Glutamatergic neuron (in vitro differentiated cells): ENCODE measurements around the gene ARHGEF4. TPM values are rescaled to one million over a fixed set of nuclear protein-coding genes. Genes with fewer than 3 reads are reported as not detected.

Experiments used
- DNase-seq: peaks from one replicate; pipeline ENCODE4 v3.0.0; 2022
- H3K27ac Mint-ChIP-seq: one replicate; pipeline ENCODE4 v1.8.0; 2020; ENCODE audit warnings: mild to moderate bottlenecking, mixed read lengths, inconsistent platforms; ENCODE audit not compliant: unreplicated experiment
- H3K27me3 Mint-ChIP-seq: one replicate; pipeline ENCODE4 v1.8.0; 2020; ENCODE audit warnings: mild to moderate bottlenecking, moderate library complexity, mixed read lengths, inconsistent platforms; ENCODE audit not compliant: unreplicated experiment
- H3K36me3 Mint-ChIP-seq: one replicate; pipeline ENCODE4 v1.8.0; 2020; ENCODE audit warnings: mild to moderate bottlenecking, mixed read lengths, inconsistent platforms; ENCODE audit not compliant: unreplicated experiment
- H3K4me1 Mint-ChIP-seq: one replicate; pipeline ENCODE4 v1.8.0; 2020; ENCODE audit warnings: mild to moderate bottlenecking, low read depth, mixed read lengths, inconsistent platforms; ENCODE audit not compliant: unreplicated experiment
- H3K4me3 Mint-ChIP-seq: one replicate; pipeline ENCODE4 v1.8.0; 2020; ENCODE audit warnings: mild to moderate bottlenecking, mixed read lengths, inconsistent platforms; ENCODE audit not compliant: unreplicated experiment
- H3K9me3 Mint-ChIP-seq: one replicate; pipeline ENCODE4 v1.8.0; 2020; ENCODE audit warnings: mild to moderate bottlenecking, moderate library complexity, mixed read lengths, inconsistent platforms; ENCODE audit not compliant: unreplicated experiment
- total RNA-seq: library from RNA; stranded (reverse); fragmentation: NEBNext Ultra II Directional; extraction: Animal tissue kit (Norgen Biotek cat#: 25700); gene quantifications from one replicate; pipeline ENCODE4 v1.2.1, GENCODE V29; 2021; ENCODE audit not compliant: unreplicated experiment
- TF ChIP-seq, protein P1 (sequence below): fragments of 200-600 bp; sonication (generic); IDR thresholded peaks from one replicate; pipeline ENCODE4 v1.5.0; 2021; ENCODE audit not compliant: partially characterized antibody, unreplicated experiment

ARHGEF4 gene
- total RNA-seq, 1 donor from 2014 or later: 6.1 TPM

DNA sequence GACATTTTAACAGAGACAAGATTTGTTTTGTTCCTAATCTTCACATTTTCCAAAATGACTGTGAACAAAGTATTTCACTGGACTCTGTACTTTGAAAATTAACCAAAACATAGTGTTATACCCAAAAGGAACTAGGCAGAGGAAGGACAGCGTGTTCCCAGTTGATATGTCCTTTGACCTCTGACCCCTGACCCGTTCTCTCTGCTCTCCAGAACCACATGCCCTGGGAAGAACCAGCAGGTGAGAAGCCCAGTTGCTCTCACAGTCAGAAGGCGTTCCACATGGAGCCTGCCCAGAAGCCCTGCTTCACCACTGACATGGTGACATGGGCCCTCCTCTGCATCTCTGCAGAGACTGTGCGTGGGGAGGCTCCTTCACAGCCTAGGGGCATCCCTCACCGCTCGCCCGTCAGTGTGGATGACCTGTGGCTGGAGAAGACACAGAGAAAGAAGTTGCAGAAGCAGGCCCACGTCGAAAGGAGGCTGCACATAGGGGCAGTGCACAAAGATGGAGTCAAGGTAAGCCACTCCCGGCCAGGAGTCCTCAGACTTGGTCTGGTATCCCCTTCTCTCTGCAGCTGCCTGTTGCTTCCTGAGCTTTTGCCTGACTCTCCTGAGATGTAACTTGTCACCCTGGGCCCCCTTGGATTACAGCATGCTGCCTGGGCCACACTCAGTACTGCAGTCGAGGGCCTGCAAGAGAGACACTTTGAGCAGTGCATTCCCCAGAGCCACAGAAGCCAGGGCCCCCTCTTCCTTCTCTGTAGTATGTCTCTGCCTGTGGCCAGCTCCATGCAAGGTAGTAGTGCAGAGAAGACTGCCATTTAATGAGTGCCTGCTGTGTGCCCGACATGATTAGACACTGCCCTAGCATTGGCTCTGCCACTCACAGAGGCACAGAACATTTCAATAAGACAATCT lies 94.3 kb downstream of the ARHGEF4 start:
- no peak overlapping the region for H3K27ac Mint-ChIP-seq
- H3K9me3 Mint-ChIP-seq: peaks cover 1% of the 10 kb centered on the region
- no peaks in the 10 kb centered on the region for H3K27me3 Mint-ChIP-seq

DNA sequence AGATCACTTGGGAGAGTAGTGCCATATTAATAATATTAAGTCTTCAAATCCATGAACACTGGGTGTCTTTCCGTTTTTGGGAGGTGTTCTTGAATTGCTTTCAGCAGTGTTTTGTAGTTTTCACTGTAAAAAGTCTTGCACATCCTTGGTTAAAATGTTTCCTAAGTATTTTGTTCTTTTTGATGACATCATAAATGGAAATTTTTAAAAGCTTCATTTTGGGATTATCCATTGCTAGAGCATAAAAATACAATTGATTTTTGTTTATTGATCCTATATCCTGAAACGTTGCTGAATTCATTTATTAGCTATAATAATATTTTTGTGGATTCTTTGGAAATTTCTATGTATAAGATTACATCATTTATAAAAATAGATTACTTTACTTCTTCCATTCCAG lies 96.8 kb downstream of the ARHGEF4 start:
- no peak overlapping the region for H3K27ac Mint-ChIP-seq
- peaks cover 5% of the 10 kb centered on the region for H3K36me3 Mint-ChIP-seq
- TF ChIP-seq, protein P1, sequence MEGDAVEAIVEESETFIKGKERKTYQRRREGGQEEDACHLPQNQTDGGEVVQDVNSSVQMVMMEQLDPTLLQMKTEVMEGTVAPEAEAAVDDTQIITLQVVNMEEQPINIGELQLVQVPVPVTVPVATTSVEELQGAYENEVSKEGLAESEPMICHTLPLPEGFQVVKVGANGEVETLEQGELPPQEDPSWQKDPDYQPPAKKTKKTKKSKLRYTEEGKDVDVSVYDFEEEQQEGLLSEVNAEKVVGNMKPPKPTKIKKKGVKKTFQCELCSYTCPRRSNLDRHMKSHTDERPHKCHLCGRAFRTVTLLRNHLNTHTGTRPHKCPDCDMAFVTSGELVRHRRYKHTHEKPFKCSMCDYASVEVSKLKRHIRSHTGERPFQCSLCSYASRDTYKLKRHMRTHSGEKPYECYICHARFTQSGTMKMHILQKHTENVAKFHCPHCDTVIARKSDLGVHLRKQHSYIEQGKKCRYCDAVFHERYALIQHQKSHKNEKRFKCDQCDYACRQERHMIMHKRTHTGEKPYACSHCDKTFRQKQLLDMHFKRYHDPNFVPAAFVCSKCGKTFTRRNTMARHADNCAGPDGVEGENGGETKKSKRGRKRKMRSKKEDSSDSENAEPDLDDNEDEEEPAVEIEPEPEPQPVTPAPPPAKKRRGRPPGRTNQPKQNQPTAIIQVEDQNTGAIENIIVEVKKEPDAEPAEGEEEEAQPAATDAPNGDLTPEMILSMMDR: no peak
- no peaks in the 10 kb centered on the region for H3K4me1 Mint-ChIP-seq
- H3K4me3 Mint-ChIP-seq: no peak overlapping the region
- H3K27me3 Mint-ChIP-seq: no peaks in the 10 kb centered on the region
- H3K9me3 Mint-ChIP-seq: no peaks in the 10 kb centered on the region
- no peak for DNase-seq

More for the DNA sequence above, 94.3 kb downstream of the ARHGEF4 start:
- Mint-ChIP-seq H3K36me3 (no peaks in the 10 kb centered on the region), H3K4me1 (no peaks in the 10 kb centered on the region), H3K4me3 (no peak overlapping the region)
- no peak for DNase-seq
- TF ChIP-seq, protein P1: no peak

DNA sequence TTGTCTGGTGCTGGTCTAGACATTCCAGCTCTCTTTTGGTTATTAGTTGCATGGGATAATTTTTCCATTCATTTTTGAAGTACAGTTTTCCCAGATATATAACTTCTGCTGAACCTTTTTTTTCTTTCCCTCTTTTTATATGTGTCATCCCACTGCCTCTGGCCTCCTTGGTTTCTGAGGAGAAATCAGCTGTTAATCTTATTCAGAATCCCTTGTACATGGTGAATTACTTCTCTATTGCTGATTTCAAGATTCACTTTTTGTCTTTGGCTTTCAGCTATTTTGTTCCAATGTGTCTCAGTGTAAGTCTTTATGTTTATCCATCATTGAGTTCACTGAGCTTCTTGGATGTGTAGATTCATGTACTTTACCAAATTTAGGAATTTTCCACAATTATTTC lies 99.7 kb downstream of the ARHGEF4 start:
- no peak for DNase-seq
- no peak overlapping the region for H3K27ac Mint-ChIP-seq
- no peak overlapping the region for H3K4me3 Mint-ChIP-seq
- H3K27me3 Mint-ChIP-seq: no peaks in the 10 kb centered on the region
- H3K36me3 Mint-ChIP-seq: peaks cover 5% of the 10 kb centered on the region
- no peaks in the 10 kb centered on the region for H3K9me3 Mint-ChIP-seq
- H3K4me1 Mint-ChIP-seq: no peaks in the 10 kb centered on the region
- TF ChIP-seq, protein P1: no peak

DNA sequence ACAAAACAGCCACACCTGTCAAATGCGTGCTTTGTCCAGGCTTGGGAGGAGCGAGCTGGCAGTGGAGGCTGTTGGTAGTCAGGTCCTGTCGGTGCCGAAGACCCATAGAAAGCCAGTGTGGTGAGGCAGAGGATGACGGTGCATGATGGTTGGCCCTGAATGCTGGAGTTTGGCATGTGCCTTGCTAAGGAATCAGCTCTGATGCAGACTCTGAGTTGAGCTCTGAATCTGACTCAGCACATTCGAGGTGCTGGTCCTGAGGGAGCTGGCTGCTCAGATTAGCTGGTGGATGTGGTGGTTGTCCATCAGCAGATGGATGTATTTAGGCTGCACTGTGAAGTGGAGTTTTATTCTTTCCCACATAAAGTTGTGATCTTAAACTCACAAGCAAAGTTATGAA lies 111.3 kb downstream of the ARHGEF4 start:
- no peak for DNase-seq
- Mint-ChIP-seq H3K4me3 (no peak overlapping the region), H3K36me3 (peaks cover 16% of the 10 kb centered on the region), H3K4me1 (no peaks in the 10 kb centered on the region), H3K27me3 (no peaks in the 10 kb centered on the region), H3K9me3 (peaks cover 2% of the 10 kb centered on the region), H3K27ac (no peak overlapping the region)
- TF ChIP-seq, protein P1: no peak

DNA sequence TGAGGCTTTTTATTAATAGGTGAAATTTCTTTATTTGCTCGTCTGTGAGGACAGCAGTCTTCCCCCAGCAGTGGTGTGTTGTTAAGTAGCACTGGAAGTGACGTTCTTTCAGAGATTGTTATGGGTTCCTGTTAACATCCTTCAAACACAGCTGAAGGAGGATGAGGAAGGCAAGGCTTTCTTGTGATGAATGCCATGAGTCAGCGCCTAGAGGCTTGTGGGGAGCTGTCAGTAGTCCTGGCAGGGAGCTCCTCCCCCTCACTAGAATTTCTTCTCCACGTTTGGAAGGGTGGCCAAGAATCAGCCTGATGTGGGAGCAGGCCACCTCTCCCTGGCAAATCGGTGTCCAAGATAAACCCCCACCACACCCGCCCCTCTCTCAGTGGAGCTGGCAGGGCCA lies 113.2 kb downstream of the ARHGEF4 start:
- no peak overlapping the region for H3K4me3 Mint-ChIP-seq
- peaks cover 11% of the 10 kb centered on the region for H3K9me3 Mint-ChIP-seq
- TF ChIP-seq, protein P1: no peak
- no peak overlapping the region for H3K27ac Mint-ChIP-seq
- H3K4me1 Mint-ChIP-seq: no peaks in the 10 kb centered on the region
- no peaks in the 10 kb centered on the region for H3K27me3 Mint-ChIP-seq
- DNase-seq: no peak
- H3K36me3 Mint-ChIP-seq: peaks cover 15% of the 10 kb centered on the region
